Osteoblast (primary cell): Measurements from ENCODE around the gene DIP2C. TPM values are rescaled to one million over a fixed set of nuclear protein-coding genes. Genes with fewer than 3 reads are reported as not detected.

ENCODE experiments used
- DNase-seq: peaks from one replicate; pipeline ENCODE4 v3.0.0; 2011; ENCODE audit warnings: low spot score, mixed read lengths; ENCODE audit not compliant: insufficient read length; ENCODE audit errors: missing footprints
- H2AFZ ChIP-seq: 2 replicates; pipeline ENCODE4 v1.6.0; 2011; ENCODE audit warnings: mild to moderate bottlenecking, low read length
- H3K27ac ChIP-seq: 2 replicates; pipeline ENCODE4 v1.5.1; 2011; ENCODE audit warnings: mild to moderate bottlenecking, low read depth, low read length, moderate library complexity
- H3K27me3 ChIP-seq: 2 replicates; pipeline ENCODE4 v1.6.0; 2012; ENCODE audit warnings: mild to moderate bottlenecking, control low read depth, inconsistent platforms, low read length, moderate library complexity; ENCODE audit not compliant: insufficient read depth
- H3K36me3 ChIP-seq: 2 replicates; pipeline ENCODE4 v1.5.1; 2011; ENCODE audit warnings: mild to moderate bottlenecking, low read length, control low read depth, moderate library complexity; ENCODE audit not compliant: insufficient read depth
- H3K4me1 ChIP-seq: 2 replicates; pipeline ENCODE4 v1.5.1; 2011; ENCODE audit warnings: mild to moderate bottlenecking, low read length, control low read depth, moderate library complexity; ENCODE audit not compliant: insufficient read depth
- H3K4me2 ChIP-seq: 2 replicates; pipeline ENCODE4 v1.6.0; 2011; ENCODE audit warnings: mild to moderate bottlenecking, low read length; ENCODE audit not compliant: insufficient read depth
- H3K4me3 ChIP-seq: fragments of 200-600 bp; sonication (generic); 3 replicates; pipeline ENCODE4 v1.5.1; 2012; ENCODE audit warnings: mild to moderate bottlenecking, low read length, inconsistent platforms; ENCODE audit not compliant: insufficient read depth
- H3K79me2 ChIP-seq: 2 replicates; pipeline ENCODE4 v1.6.0; 2012; ENCODE audit warnings: mild to moderate bottlenecking, low read length, control low read depth, inconsistent platforms; ENCODE audit not compliant: insufficient read depth
- H3K9me3 ChIP-seq: 2 replicates; pipeline ENCODE4 v1.5.1; 2011; ENCODE audit warnings: low read depth, low read length, control low read depth
- H4K20me1 ChIP-seq: 2 replicates; pipeline ENCODE4 v1.6.0; 2012; ENCODE audit warnings: mild to moderate bottlenecking, low read length, control low read depth; ENCODE audit not compliant: insufficient read depth
- CTCF ChIP-seq: IDR thresholded peaks from 2 replicates; pipeline ENCODE4 v1.5.1; 2011; ENCODE audit warnings: mild to moderate bottlenecking, low read depth, low read length, moderate library complexity; ENCODE audit errors: extremely low read depth
- total RNA-seq: library from RNA; depleted of rRNA; stranded (reverse); fragments of >200 nt; gene quantifications from 2 replicates; pipeline ENCODE4 v1.2.3, GENCODE V29; 2012

Gene DIP2C
- total RNA-seq, 1 donor, result 36.9 TPM

- H3K79me2 ChIP-seq, result peaks cover 13% of the 10 kb centered on the region
- no peaks in the 10 kb centered on the region for H3K9me3 ChIP-seq
- H3K4me2 ChIP-seq, result no peak overlapping the region
- no peak overlapping the region for H3K27ac ChIP-seq
- no peak overlapping the region for H3K4me3 ChIP-seq
- no peak for DNase-seq
- no peaks in the 10 kb centered on the region for H3K4me1 ChIP-seq
- H3K36me3 ChIP-seq, result no peaks in the 10 kb centered on the region
- H3K27me3 ChIP-seq, result no peaks in the 10 kb centered on the region
- H2AFZ ChIP-seq, result no peak overlapping the region
- peak; percentile 46 for TF ChIP-seq CTCF
- no peaks in the 10 kb centered on the region for H4K20me1 ChIP-seq
These were observed 458.7 kb downstream of the DIP2C start for GRCh38 chr10:230758-231157.

DNA sequence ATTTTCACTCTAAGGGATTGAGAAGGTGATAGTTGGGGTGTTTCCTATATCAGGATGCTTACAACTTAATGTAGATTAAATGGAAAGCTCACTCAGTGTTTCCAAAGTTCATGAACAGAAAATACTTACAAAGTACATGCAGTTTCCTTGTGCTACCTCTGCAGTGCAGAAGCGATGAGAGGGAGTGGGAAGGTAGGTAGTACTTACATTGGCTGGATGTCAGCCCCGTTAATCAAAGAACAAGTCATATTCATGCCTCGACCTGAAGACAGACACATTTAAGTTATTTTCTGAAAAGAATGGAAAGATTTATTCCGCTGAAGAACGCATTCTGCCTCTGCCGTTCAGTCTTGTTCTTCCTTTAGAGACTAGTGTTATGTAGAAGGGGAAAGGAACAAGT is 461.1 kb downstream of the DIP2C start:
- H2AFZ ChIP-seq, result no peak overlapping the region
- DNase-seq, result no peak
- H3K27me3 ChIP-seq, result no peaks in the 10 kb centered on the region
- peaks cover 13% of the 10 kb centered on the region for H3K79me2 ChIP-seq
- no peak overlapping the region for H3K27ac ChIP-seq
- H3K4me2 ChIP-seq, result no peak overlapping the region
- H3K9me3 ChIP-seq, result no peaks in the 10 kb centered on the region
- TF ChIP-seq CTCF, result no peak
- H3K4me3 ChIP-seq, result no peak overlapping the region
- H3K4me1 ChIP-seq, result no peaks in the 10 kb centered on the region
- no peaks in the 10 kb centered on the region for H3K36me3 ChIP-seq
- H4K20me1 ChIP-seq, result no peaks in the 10 kb centered on the region

DNA sequence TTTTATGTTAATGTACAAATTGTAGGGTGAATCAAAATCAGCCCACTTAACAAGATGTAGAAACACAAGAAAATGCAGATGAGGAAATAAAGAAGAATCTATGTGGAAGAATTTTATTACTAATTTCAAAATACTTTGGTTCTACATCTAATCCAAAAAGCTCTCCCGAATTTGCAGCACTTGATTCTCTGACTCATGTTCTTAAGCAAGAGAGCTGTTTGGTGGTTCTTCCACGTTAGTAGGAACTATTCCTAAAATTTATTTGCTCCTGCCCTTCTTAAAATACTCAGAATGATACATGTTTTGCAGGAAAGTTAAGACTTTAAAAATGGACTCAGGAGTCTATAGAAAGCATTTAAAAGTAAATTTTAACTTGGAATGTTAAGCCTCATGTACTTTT is 462.5 kb downstream of the DIP2C start:
- peak; percentile 62 for DNase-seq

GRCh38 chr10:226018-226417 is 463.4 kb downstream of the DIP2C start:
- Histone ChIP-seq H3K27me3 (no peaks in the 10 kb centered on the region), H3K36me3 (no peaks in the 10 kb centered on the region), H4K20me1 (no peaks in the 10 kb centered on the region), H3K9me3 (no peaks in the 10 kb centered on the region), H3K79me2 (peaks cover 10% of the 10 kb centered on the region), H3K4me2 (no peak overlapping the region), H3K4me3 (no peak overlapping the region), H3K27ac (no peak overlapping the region), H2AFZ (no peak overlapping the region), H3K4me1 (no peaks in the 10 kb centered on the region)
- DNase-seq, result no peak
- no peak for TF ChIP-seq CTCF

More for the DNA sequence above, 462.5 kb downstream of the DIP2C start:
- H3K27me3 ChIP-seq, result no peaks in the 10 kb centered on the region
- no peak overlapping the region for H3K4me3 ChIP-seq
- no peak for TF ChIP-seq CTCF
- peaks cover 13% of the 10 kb centered on the region for H3K79me2 ChIP-seq
- no peak overlapping the region for H3K27ac ChIP-seq
- H3K4me1 ChIP-seq, result no peaks in the 10 kb centered on the region
- no peak overlapping the region for H3K4me2 ChIP-seq
- no peaks in the 10 kb centered on the region for H3K9me3 ChIP-seq
- H4K20me1 ChIP-seq, result no peaks in the 10 kb centered on the region
- H2AFZ ChIP-seq, result no peak overlapping the region
- H3K36me3 ChIP-seq, result no peaks in the 10 kb centered on the region
